Lower leg skin (tissue), 3 donors: ENCODE measurements around the gene UBA6.

Experiments
- POLR2A ChIP-seq, 2 donors: fragments of 450-650 bp; IDR thresholded peaks; one replicate each; pipeline ENCODE4 v1.6.1; 2016 to 2017; ENCODE audit warnings: antibody characterized with exemption in 2 of 2, mild to moderate bottlenecking in 1 of 2, moderate library complexity in 1 of 2
- TF ChIP-seq, protein P1 (sequence below), 3 donors: fragments of 450-650 bp; IDR thresholded peaks; one replicate each; pipeline ENCODE4 v1.5.1; 2016; ENCODE audit warnings: antibody characterized with exemption in 3 of 3, mild to moderate bottlenecking in 3 of 3, moderate library complexity in 2 of 3

DNA sequence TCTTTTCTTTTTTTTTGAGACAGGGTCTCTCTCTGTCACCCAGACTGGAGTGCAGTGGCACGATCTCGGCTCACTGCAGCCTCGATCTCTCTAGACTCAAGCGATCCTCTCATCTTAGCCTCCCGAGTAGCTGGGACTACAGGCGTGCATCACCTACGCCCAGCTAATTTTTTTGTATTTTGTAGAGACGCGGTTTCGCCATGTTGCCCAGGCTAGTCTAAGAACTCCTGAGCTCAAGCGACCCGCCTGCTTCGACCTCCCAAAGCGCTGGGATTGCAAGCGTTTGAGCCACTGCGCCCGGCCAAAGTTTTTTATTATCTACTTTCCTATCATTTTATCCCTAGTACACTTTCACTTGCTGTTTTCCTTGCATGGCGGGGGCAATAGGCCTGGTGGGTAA lies 1.4 kb downstream of the UBA6 start:
- TF ChIP-seq, protein P1, sequence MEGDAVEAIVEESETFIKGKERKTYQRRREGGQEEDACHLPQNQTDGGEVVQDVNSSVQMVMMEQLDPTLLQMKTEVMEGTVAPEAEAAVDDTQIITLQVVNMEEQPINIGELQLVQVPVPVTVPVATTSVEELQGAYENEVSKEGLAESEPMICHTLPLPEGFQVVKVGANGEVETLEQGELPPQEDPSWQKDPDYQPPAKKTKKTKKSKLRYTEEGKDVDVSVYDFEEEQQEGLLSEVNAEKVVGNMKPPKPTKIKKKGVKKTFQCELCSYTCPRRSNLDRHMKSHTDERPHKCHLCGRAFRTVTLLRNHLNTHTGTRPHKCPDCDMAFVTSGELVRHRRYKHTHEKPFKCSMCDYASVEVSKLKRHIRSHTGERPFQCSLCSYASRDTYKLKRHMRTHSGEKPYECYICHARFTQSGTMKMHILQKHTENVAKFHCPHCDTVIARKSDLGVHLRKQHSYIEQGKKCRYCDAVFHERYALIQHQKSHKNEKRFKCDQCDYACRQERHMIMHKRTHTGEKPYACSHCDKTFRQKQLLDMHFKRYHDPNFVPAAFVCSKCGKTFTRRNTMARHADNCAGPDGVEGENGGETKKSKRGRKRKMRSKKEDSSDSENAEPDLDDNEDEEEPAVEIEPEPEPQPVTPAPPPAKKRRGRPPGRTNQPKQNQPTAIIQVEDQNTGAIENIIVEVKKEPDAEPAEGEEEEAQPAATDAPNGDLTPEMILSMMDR (IDR thresholded peaks at IDR 0.05), result no peak
- TF ChIP-seq POLR2A (IDR thresholded peaks at IDR 0.05), result no peak
